GM23338 (cell line): Measurements from ENCODE around the gene GRAMD1B. TPM values are rescaled to one million over a fixed set of nuclear protein-coding genes. Genes with fewer than 3 reads are reported as not detected.

ENCODE experiments used
- ATAC-seq: fragments of 200-7000 bp; cut with Tn5 transposase; 3 replicates; pipeline ENCODE4 v1.9.1; 2020
- DNase-seq: peaks from one replicate; pipeline ENCODE4 v3.0.0-alpha.2; 2015; ENCODE audit warnings: low spot score
- H2AFZ ChIP-seq: fragments of 200-600 bp; sonication (generic); 2 replicates; pipeline ENCODE4 v1.8.0; 2016; ENCODE audit warnings: antibody characterized with exemption, mild to moderate bottlenecking, moderate library complexity
- H3F3A ChIP-seq: fragments of 200-600 bp; sonication (generic); replicated peaks from 2 replicates; pipeline ENCODE4 v1.8.0; 2017; ENCODE audit warnings: antibody characterized with exemption, mixed run types, low read depth
- H3K27ac ChIP-seq: fragments of 200-600 bp; sonication (generic); 2 replicates; pipeline ENCODE4 v1.6.1; 2016; ENCODE audit warnings: low read depth
- H3K27me3 ChIP-seq: fragments of 200-600 bp; sonication (generic); 2 replicates; pipeline ENCODE4 v1.8.0; 2016; ENCODE audit warnings: mild to moderate bottlenecking, mixed run types, moderate library complexity; ENCODE audit not compliant: insufficient read depth
- H3K36me3 ChIP-seq: fragments of 200-600 bp; sonication (generic); 2 replicates; pipeline ENCODE4 v1.8.0; 2016; ENCODE audit warnings: mild to moderate bottlenecking; ENCODE audit not compliant: insufficient read depth
- H3K4me1 ChIP-seq: fragments of 200-600 bp; sonication (generic); 2 replicates; pipeline ENCODE4 v1.8.0; 2016; ENCODE audit warnings: mild to moderate bottlenecking, moderate library complexity; ENCODE audit not compliant: insufficient read depth
- H3K4me2 ChIP-seq: fragments of 200-600 bp; sonication (generic); 2 replicates; pipeline ENCODE4 v1.7.1; 2017; ENCODE audit warnings: mixed run types
- H3K4me3 ChIP-seq: fragments of 200-600 bp; sonication (generic); 2 replicates; pipeline ENCODE4 v1.6.1; 2016; ENCODE audit warnings: mixed run types
- H3K79me2 ChIP-seq: fragments of 200-600 bp; sonication (generic); replicated peaks from 2 replicates; pipeline ENCODE4 v1.8.0; 2017; ENCODE audit warnings: mild to moderate bottlenecking; ENCODE audit not compliant: insufficient read depth
- H3K9me2 ChIP-seq: fragments of 200-600 bp; sonication (generic); 2 replicates; pipeline ENCODE4 v1.8.0; 2017; ENCODE audit not compliant: insufficient read depth
- H4K20me1 ChIP-seq: fragments of 200-600 bp; sonication (generic); replicated peaks from 2 replicates; pipeline ENCODE4 v1.8.0; 2017; ENCODE audit warnings: mild to moderate bottlenecking; ENCODE audit not compliant: insufficient read depth
- H3K27ac Mint-ChIP-seq: 2 replicates; pipeline ENCODE4 v1.8.0; 2020; ENCODE audit warnings: inconsistent platforms, mild to moderate bottlenecking, moderate library complexity, mixed read lengths
- H3K27me3 Mint-ChIP-seq: 3 replicates; pipeline ENCODE4 v1.8.0; 2022; ENCODE audit warnings: low read depth, mild to moderate bottlenecking, moderate library complexity, mixed read lengths, inconsistent platforms; ENCODE audit not compliant: insufficient read depth, poor library complexity
- H3K36me3 Mint-ChIP-seq: 3 replicates; pipeline ENCODE4 v1.8.0; 2021; ENCODE audit warnings: low read depth, mild to moderate bottlenecking, inconsistent platforms, moderate library complexity, mixed read lengths
- H3K4me1 Mint-ChIP-seq: 3 replicates; pipeline ENCODE4 v1.8.0; 2020; ENCODE audit warnings: mild to moderate bottlenecking, inconsistent platforms, mixed read lengths
- H3K4me3 Mint-ChIP-seq: 3 replicates; pipeline ENCODE4 v1.8.0; 2021; ENCODE audit warnings: moderate library complexity, mild to moderate bottlenecking, inconsistent platforms, mixed read lengths
- H3K9me3 Mint-ChIP-seq: 3 replicates; pipeline ENCODE4 v1.8.0; 2020; ENCODE audit warnings: moderate library complexity, mild to moderate bottlenecking, inconsistent platforms, mixed read lengths
- CREB1 ChIP-seq: fragments of 250-450 bp; sonication (Bioruptor Pico); IDR thresholded peaks from 2 replicates; pipeline ENCODE4 v1.5.0; 2020; ENCODE audit warnings: low read depth, mild to moderate bottlenecking, moderate library complexity
- EZH2 ChIP-seq: fragments of 200-600 bp; sonication (generic); IDR thresholded peaks from one replicate; pipeline ENCODE4 v1.8.0; 2017; ENCODE audit warnings: antibody characterized with exemption, mild to moderate bottlenecking, low read depth; ENCODE audit not compliant: unreplicated experiment
- EZH2phosphoT487 ChIP-seq: fragments of 200-600 bp; sonication (generic); IDR thresholded peaks from one replicate; pipeline ENCODE4 v1.8.1; 2018; ENCODE audit warnings: antibody characterized with exemption; ENCODE audit not compliant: unreplicated experiment
- JUNB ChIP-seq: IDR thresholded peaks from one replicate; pipeline ENCODE4 v1.6.1; 2016; ENCODE audit warnings: antibody characterized with exemption; ENCODE audit not compliant: unreplicated experiment
- NANOG ChIP-seq: IDR thresholded peaks from 2 replicates; pipeline ENCODE4 v1.6.1; 2016; ENCODE audit warnings: antibody characterized with exemption, borderline replicate concordance
- POLR2AphosphoS5 ChIP-seq: IDR thresholded peaks from 2 replicates; pipeline ENCODE4 v1.6.1; 2016; ENCODE audit warnings: antibody characterized with exemption, low read depth
- STAT1 ChIP-seq: IDR thresholded peaks from one replicate; pipeline ENCODE4 v1.6.1; 2016; ENCODE audit warnings: antibody characterized with exemption; ENCODE audit not compliant: unreplicated experiment
- ZNF114 ChIP-seq: fragments of 250-450 bp; sonication (Bioruptor Pico); IDR thresholded peaks from 2 replicates; pipeline ENCODE4 v1.5.0; 2020; ENCODE audit warnings: mild to moderate bottlenecking, moderate library complexity
- ZNF331 ChIP-seq: fragments of 250-450 bp; sonication (Bioruptor Pico); IDR thresholded peaks from 2 replicates; pipeline ENCODE4 v1.5.0; 2020; ENCODE audit warnings: low read depth, mild to moderate bottlenecking, moderate library complexity
- polyA plus RNA-seq: library from polyadenylated mRNA; unstranded; fragments of >200 nt; fragmentation: Nextera tagmentation; extraction: Ambion mirVana; gene quantifications from 2 replicates; pipeline ENCODE4 v1.2.1, GENCODE V29; 2016
- total RNA-seq: library from RNA; depleted of rRNA; stranded (reverse); fragments of >200 nt; shearing (Covaris generic); gene quantifications from 2 replicates; pipeline ENCODE4 v1.2.3, GENCODE V29; 2014
- TF ChIP-seq, protein P1 (sequence below): IDR thresholded peaks from one replicate; pipeline ENCODE4 v1.6.1; 2018; ENCODE audit warnings: antibody characterized with exemption; ENCODE audit not compliant: unreplicated experiment
- TF ChIP-seq, protein P2 (sequence below): IDR thresholded peaks from 2 replicates; pipeline ENCODE4 v1.6.1; 2016; ENCODE audit warnings: antibody characterized with exemption
- TF ChIP-seq, protein P3 (sequence below), 2 experiments: fragments of 200-600 bp in 1 of 2; sonication (generic) in 1 of 2; conservative IDR thresholded peaks; 2 replicates each; pipeline versions ENCODE4 v1.5.1 to v1.6.1; 2016 to 2017; ENCODE audit warnings: antibody characterized with exemption in 2 of 2, low read depth in 2 of 2, mild to moderate bottlenecking in 2 of 2, moderate library complexity in 1 of 2

The GRAMD1B gene
- total and polyA plus RNA-seq, 2 experiments from 2014 or later, result 3.7 to 24.3 TPM

GRCh38 chr11:123450623-123451022 lies 20.6 kb downstream of the GRAMD1B start (continued):
- TF ChIP-seq, protein P1, sequence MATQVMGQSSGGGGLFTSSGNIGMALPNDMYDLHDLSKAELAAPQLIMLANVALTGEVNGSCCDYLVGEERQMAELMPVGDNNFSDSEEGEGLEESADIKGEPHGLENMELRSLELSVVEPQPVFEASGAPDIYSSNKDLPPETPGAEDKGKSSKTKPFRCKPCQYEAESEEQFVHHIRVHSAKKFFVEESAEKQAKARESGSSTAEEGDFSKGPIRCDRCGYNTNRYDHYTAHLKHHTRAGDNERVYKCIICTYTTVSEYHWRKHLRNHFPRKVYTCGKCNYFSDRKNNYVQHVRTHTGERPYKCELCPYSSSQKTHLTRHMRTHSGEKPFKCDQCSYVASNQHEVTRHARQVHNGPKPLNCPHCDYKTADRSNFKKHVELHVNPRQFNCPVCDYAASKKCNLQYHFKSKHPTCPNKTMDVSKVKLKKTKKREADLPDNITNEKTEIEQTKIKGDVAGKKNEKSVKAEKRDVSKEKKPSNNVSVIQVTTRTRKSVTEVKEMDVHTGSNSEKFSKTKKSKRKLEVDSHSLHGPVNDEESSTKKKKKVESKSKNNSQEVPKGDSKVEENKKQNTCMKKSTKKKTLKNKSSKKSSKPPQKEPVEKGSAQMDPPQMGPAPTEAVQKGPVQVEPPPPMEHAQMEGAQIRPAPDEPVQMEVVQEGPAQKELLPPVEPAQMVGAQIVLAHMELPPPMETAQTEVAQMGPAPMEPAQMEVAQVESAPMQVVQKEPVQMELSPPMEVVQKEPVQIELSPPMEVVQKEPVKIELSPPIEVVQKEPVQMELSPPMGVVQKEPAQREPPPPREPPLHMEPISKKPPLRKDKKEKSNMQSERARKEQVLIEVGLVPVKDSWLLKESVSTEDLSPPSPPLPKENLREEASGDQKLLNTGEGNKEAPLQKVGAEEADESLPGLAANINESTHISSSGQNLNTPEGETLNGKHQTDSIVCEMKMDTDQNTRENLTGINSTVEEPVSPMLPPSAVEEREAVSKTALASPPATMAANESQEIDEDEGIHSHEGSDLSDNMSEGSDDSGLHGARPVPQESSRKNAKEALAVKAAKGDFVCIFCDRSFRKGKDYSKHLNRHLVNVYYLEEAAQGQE, result no peak
- no peak for TF ChIP-seq JUNB

GRCh38 chr11:123451183-123451781 lies 21.2 kb downstream of the GRAMD1B start:
- no peaks in the 10 kb centered on the region for H3K9me3 Mint-ChIP-seq
- TF ChIP-seq ZNF114 (CRISPR knock-in tag), result no peak
- TF ChIP-seq ZNF331 (CRISPR knock-in tag), result no peak
- TF ChIP-seq, protein P2, sequence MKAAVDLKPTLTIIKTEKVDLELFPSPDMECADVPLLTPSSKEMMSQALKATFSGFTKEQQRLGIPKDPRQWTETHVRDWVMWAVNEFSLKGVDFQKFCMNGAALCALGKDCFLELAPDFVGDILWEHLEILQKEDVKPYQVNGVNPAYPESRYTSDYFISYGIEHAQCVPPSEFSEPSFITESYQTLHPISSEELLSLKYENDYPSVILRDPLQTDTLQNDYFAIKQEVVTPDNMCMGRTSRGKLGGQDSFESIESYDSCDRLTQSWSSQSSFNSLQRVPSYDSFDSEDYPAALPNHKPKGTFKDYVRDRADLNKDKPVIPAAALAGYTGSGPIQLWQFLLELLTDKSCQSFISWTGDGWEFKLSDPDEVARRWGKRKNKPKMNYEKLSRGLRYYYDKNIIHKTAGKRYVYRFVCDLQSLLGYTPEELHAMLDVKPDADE, result no peak
- TF ChIP-seq, protein P3, sequence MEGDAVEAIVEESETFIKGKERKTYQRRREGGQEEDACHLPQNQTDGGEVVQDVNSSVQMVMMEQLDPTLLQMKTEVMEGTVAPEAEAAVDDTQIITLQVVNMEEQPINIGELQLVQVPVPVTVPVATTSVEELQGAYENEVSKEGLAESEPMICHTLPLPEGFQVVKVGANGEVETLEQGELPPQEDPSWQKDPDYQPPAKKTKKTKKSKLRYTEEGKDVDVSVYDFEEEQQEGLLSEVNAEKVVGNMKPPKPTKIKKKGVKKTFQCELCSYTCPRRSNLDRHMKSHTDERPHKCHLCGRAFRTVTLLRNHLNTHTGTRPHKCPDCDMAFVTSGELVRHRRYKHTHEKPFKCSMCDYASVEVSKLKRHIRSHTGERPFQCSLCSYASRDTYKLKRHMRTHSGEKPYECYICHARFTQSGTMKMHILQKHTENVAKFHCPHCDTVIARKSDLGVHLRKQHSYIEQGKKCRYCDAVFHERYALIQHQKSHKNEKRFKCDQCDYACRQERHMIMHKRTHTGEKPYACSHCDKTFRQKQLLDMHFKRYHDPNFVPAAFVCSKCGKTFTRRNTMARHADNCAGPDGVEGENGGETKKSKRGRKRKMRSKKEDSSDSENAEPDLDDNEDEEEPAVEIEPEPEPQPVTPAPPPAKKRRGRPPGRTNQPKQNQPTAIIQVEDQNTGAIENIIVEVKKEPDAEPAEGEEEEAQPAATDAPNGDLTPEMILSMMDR (conservative IDR thresholded peaks at IDR 0.05; ENCODE audit: low read depth in 2 of 2), result no peak
- TF ChIP-seq, protein P1, result no peak
- no peak for TF ChIP-seq POLR2AphosphoS5
- TF ChIP-seq JUNB, result no peak
- TF ChIP-seq NANOG, result no peak
- TF ChIP-seq CREB1, result no peak
- TF ChIP-seq STAT1, result no peak
- TF ChIP-seq EZH2, result no peak
- TF ChIP-seq EZH2phosphoT487, result no peak

More at GRCh38 chr11:123451183-123451781, 21.2 kb downstream of the GRAMD1B start:
- peaks cover 17% of the 10 kb centered on the region for H3K4me1 Mint-ChIP-seq
- Histone ChIP-seq H3K4me3 (no peak overlapping the region), H3K36me3 (no peaks in the 10 kb centered on the region), H3K9me2 (no peaks in the 10 kb centered on the region), H3K27me3 (no peaks in the 10 kb centered on the region), H3K4me2 (no peak overlapping the region), H3K4me1 (peaks cover 24% of the 10 kb centered on the region), H2AFZ (no peak overlapping the region), H4K20me1 (0 out of 2 replicates have a peak, but pooled peaks cover 2% of the 10 kb centered on the region), H3K27ac (no peak overlapping the region), H3F3A (no peaks in the 10 kb centered on the region), H3K79me2 (no peaks in the 10 kb centered on the region)
- no peaks in the 10 kb centered on the region for H3K36me3 Mint-ChIP-seq
- no peak overlapping the region for H3K4me3 Mint-ChIP-seq
- peaks cover 7% of the 10 kb centered on the region for H3K27me3 Mint-ChIP-seq
- no peak for ATAC-seq
- no peak overlapping the region for H3K27ac Mint-ChIP-seq
- DNase-seq, result no peak
